ENCODE data around the gene CDH16.

Gene CDH16

GRCh38 chr16:66908762-66909559 is 9.7 kb downstream of the CDH16 start (continued):
- TF ChIP-seq ZNF585B (tag by site-specific recombination; IDR thresholded peaks at IDR 0.05) (no peak), ZNF174 (tag by site-specific recombination; IDR thresholded peaks at IDR 0.05) (no peak), BCL11B (tag by site-specific recombination; IDR thresholded peaks at IDR 0.05; ENCODE audit: low read depth) (no peak), MZF1 (tag by site-specific recombination; IDR thresholded peaks at IDR 0.05; ENCODE audit: borderline replicate concordance) (no peak), ZBTB6 (tag by site-specific recombination; IDR thresholded peaks at IDR 0.05) (no peak), ZBTB10 (tag by site-specific recombination; IDR thresholded peaks at IDR 0.05) (no peak), ZNF398 (tag by site-specific recombination; IDR thresholded peaks at IDR 0.05) (no peak), ZNF223 (tag by site-specific recombination; IDR thresholded peaks at IDR 0.05) (no peak)

GRCh38 chr16:66908116-66908515 is 10.6 kb downstream of the CDH16 start:
- TF ChIP-seq ZNF555 (tag by site-specific recombination; conservative IDR thresholded peaks at IDR 0.05), result no peak
- no peak for TF ChIP-seq ZNF626 (tag by site-specific recombination; IDR thresholded peaks at IDR 0.05)
- no peak for TF ChIP-seq KLF7 (tag by site-specific recombination; IDR thresholded peaks at IDR 0.05; ENCODE audit: borderline replicate concordance)
- TF ChIP-seq ZBTB7A (tag by site-specific recombination; IDR thresholded peaks at IDR 0.05; ENCODE audit: low read depth), result no peak
- TF ChIP-seq BCL6B (tag by site-specific recombination; IDR thresholded peaks at IDR 0.05), result no peak
- TF ChIP-seq ZNF692 (tag by site-specific recombination; IDR thresholded peaks at IDR 0.05), result no peak
- no peak for TF ChIP-seq ZNF394 (tag by site-specific recombination; IDR thresholded peaks at IDR 0.05; ENCODE audit: borderline replicate concordance)
- TF ChIP-seq ZNF488 (tag by site-specific recombination; IDR thresholded peaks at IDR 0.05), result no peak
- no peak for TF ChIP-seq ZNF776 (tag by site-specific recombination; IDR thresholded peaks at IDR 0.05; ENCODE audit: borderline replicate concordance)
- no peak for TF ChIP-seq INSM2 (tag by site-specific recombination; IDR thresholded peaks at IDR 0.05)
- no peak for TF ChIP-seq ATF2 (tag by site-specific recombination; IDR thresholded peaks at IDR 0.05; ENCODE audit: low read depth)
- TF ChIP-seq ZNF350 (tag by site-specific recombination; IDR thresholded peaks at IDR 0.05), result no peak
- TF ChIP-seq ZBTB20 (tag by site-specific recombination; IDR thresholded peaks at IDR 0.05), result no peak
- TF ChIP-seq ZNF521 (tag by site-specific recombination; IDR thresholded peaks at IDR 0.05), result no peak
- Histone ChIP-seq H3K4me3 (ENCODE audit: low read depth, low read length) (no peak overlapping the region), H3K9me3 (ENCODE audit: control insufficient read depth, insufficient read depth, low read depth, low read length) (no peaks in the 10 kb centered on the region), H3K27ac (ENCODE audit: extremely low read depth, low read depth, low read length) (no peak overlapping the region), H3K4me1 (ENCODE audit: control insufficient read depth, insufficient read depth, low read length) (peaks cover 9% of the 10 kb centered on the region), H3K36me3 (ENCODE audit: control insufficient read depth in 2 of 2, insufficient read depth in 1 of 2, low read length in 2 of 2) (no peaks in the 10 kb centered on the region)
- ChIA-PET POLR2A (interaction anchor here (1.6 kb wide), 1 partner anchor 22 kb away, joined by 3 read pairs; no protein-coding TSS in a partner anchor), CTCF (no interaction called here)

Measured in HEK293 (cell line).